Activated T-cell treated with anti-CD3 and anti-CD28 coated beads, Interleukin-2, amount 50 U/mL, for 4 hours (primary cell): ENCODE data around the gene ZNF85. TPM values are rescaled to one million over a fixed set of nuclear protein-coding genes. Genes with fewer than 3 reads are reported as not detected.

Source experiments
- total RNA-seq, 3 donors: library from RNA; stranded (reverse); gene quantifications; one replicate each; pipeline ENCODE4 v1.2.1, GENCODE V29; 2021

The ZNF85 gene
- total RNA-seq, 3 donors from 2014 or later = 7.4 to 10.8 (median 8.2) TPM

Other genes with a start within 250 kb of the ZNF85 start
- gene ZNF66, start 146.9 kb upstream of the ZNF85 start, total RNA-seq = 1 to 10 TPM; 4.5 to 6.1 (median 4.7) TPM
- 10 to 100 TPM; 12.2 to 17.9 (median 16.6) TPM for gene ZNF430, start 97.4 kb downstream of the ZNF85 start, total RNA-seq
- 10 to 100 TPM in 1 of 3 donors, 1 to 10 TPM in 2; 6.9 to 10.8 (median 8.3) TPM for gene ZNF714, start 159.0 kb downstream of the ZNF85 start, total RNA-seq
- 10 to 100 TPM in 1 of 3 donors, 1 to 10 TPM in 2; 9.0 to 10.4 (median 9.8) TPM for gene ZNF431, start 218.8 kb downstream of the ZNF85 start, total RNA-seq